ENCODE data around the gene FBF1. TPM values are rescaled to one million over a fixed set of nuclear protein-coding genes. Genes with fewer than 3 reads are reported as not detected.
A peak's percentile ranks its signal among the peaks of the same experiment; 100 is the strongest.

The FBF1 gene
- total and polyA plus RNA-seq, 9 of the 15 experiments (the other 6 are each of a cell fraction or from before 2014, with no cell fraction given): 0.46 to 14.9 (median 7.5) TPM

DNA sequence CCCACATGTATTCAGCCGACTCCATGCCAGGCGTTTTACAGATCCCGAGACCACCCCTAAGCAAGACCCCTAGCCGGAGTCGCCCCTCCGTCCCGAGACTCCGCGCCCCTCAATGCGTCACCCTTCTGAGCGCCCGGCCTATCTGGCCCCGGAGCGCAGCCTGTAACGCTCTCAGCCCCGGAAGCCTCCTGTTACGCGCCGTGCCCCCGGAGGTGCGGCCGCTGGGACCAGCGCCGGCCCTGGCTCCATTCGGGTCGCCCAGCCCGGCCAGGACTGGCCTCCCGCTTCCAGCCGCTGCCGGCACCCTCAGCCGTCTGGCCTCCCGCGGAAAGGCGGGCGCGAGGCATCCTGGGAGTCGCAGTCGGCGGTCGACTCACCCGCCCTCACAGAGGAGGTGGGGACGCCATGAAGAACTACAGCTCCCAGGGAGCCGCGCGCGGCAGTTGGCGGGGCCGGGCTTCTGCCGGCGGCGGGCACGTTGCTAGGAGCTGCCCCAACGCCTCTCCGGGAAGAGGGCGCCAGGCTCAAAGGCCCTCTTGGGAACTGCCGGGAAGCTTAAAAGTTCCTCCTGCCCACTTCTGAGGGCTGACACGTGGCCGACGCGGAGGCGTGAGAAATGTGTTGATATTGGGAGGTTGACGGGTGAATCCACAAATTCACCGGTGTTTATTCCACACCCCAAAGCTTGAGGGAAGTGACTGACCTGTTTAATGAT is at the start of gene FBF1 (continued):
- TF ChIP-seq ARHGAP35 (IDR thresholded peaks at IDR 0.05; ENCODE audit: partially characterized antibody) (no peak), MAZ (CRISPR knock-in tag; conservative IDR thresholded peaks at IDR 0.05 in 1 of 2, IDR thresholded peaks at IDR 0.05 in 1 of 2) (peak; percentile 89 to 93), POLR2AphosphoS5 (IDR thresholded peaks at IDR 0.05; ENCODE audit: control insufficient read depth, insufficient read depth, low read depth, low read length) (peak; percentile 96), CHD4 (IDR thresholded peaks at IDR 0.05; ENCODE audit: insufficient read depth, insufficient replicate concordance, low read depth, low read length, poor library complexity, severe bottlenecking) (no peak), ZNF124 (CRISPR knock-in tag; IDR thresholded peaks at IDR 0.05) (no peak), MYC (IDR thresholded peaks at IDR 0.05; ENCODE audit: low read depth, low read length) (peak; percentile 75), MYC (CRISPR knock-in tag; IDR thresholded peaks at IDR 0.05; ENCODE audit: borderline replicate concordance, low read depth) (no peak), CREM (IDR thresholded peaks at IDR 0.05; ENCODE audit: low read depth) (peak; percentile 59), YY1 (IDR thresholded peaks at IDR 0.05; ENCODE audit: borderline replicate concordance in 1 of 3, control insufficient read depth in 1 of 3, extremely low read depth in 1 of 3, insufficient read depth in 3 of 3, insufficient read length in 1 of 3, insufficient replicate concordance in 2 of 3, low read depth in 1 of 3, low read length in 2 of 3) (peak in 2 of 3 experiments; percentile 78 to 86), MXD1 (CRISPR knock-in tag; IDR thresholded peaks at IDR 0.05; ENCODE audit: borderline replicate concordance, poor library complexity, severe bottlenecking) (peak; percentile 12), SNAPC5 (CRISPR knock-in tag; IDR thresholded peaks at IDR 0.05) (no peak), DPF2 (IDR thresholded peaks at IDR 0.05) (no peak), TCF7L2 (IDR thresholded peaks at IDR 0.05; ENCODE audit: low read depth, low read length) (no peak), SRF (CRISPR knock-in tag; IDR thresholded peaks at IDR 0.05) (peak in 1 of 2 experiments; percentile 64; a peak in 3 of 4 replicates), E2F3 (CRISPR knock-in tag; IDR thresholded peaks at IDR 0.05) (peak; percentile 88; the same call in 1 of the 2 replicates)
- TF ChIP-seq, protein P1, sequence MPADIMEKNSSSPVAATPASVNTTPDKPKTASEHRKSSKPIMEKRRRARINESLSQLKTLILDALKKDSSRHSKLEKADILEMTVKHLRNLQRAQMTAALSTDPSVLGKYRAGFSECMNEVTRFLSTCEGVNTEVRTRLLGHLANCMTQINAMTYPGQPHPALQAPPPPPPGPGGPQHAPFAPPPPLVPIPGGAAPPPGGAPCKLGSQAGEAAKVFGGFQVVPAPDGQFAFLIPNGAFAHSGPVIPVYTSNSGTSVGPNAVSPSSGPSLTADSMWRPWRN (IDR thresholded peaks at IDR 0.05; ENCODE audit: low read depth): no peak
- TF ChIP-seq, protein P2, sequence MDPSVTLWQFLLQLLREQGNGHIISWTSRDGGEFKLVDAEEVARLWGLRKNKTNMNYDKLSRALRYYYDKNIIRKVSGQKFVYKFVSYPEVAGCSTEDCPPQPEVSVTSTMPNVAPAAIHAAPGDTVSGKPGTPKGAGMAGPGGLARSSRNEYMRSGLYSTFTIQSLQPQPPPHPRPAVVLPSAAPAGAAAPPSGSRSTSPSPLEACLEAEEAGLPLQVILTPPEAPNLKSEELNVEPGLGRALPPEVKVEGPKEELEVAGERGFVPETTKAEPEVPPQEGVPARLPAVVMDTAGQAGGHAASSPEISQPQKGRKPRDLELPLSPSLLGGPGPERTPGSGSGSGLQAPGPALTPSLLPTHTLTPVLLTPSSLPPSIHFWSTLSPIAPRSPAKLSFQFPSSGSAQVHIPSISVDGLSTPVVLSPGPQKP (CRISPR knock-in tag; IDR thresholded peaks at IDR 0.05): no peak
- TF ChIP-seq, protein P3, sequence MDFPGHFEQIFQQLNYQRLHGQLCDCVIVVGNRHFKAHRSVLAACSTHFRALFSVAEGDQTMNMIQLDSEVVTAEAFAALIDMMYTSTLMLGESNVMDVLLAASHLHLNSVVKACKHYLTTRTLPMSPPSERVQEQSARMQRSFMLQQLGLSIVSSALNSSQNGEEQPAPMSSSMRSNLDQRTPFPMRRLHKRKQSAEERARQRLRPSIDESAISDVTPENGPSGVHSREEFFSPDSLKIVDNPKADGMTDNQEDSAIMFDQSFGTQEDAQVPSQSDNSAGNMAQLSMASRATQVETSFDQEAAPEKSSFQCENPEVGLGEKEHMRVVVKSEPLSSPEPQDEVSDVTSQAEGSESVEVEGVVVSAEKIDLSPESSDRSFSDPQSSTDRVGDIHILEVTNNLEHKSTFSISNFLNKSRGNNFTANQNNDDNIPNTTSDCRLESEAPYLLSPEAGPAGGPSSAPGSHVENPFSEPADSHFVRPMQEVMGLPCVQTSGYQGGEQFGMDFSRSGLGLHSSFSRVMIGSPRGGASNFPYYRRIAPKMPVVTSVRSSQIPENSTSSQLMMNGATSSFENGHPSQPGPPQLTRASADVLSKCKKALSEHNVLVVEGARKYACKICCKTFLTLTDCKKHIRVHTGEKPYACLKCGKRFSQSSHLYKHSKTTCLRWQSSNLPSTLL (IDR thresholded peaks at IDR 0.05): no peak
- TF ChIP-seq, protein P4, sequence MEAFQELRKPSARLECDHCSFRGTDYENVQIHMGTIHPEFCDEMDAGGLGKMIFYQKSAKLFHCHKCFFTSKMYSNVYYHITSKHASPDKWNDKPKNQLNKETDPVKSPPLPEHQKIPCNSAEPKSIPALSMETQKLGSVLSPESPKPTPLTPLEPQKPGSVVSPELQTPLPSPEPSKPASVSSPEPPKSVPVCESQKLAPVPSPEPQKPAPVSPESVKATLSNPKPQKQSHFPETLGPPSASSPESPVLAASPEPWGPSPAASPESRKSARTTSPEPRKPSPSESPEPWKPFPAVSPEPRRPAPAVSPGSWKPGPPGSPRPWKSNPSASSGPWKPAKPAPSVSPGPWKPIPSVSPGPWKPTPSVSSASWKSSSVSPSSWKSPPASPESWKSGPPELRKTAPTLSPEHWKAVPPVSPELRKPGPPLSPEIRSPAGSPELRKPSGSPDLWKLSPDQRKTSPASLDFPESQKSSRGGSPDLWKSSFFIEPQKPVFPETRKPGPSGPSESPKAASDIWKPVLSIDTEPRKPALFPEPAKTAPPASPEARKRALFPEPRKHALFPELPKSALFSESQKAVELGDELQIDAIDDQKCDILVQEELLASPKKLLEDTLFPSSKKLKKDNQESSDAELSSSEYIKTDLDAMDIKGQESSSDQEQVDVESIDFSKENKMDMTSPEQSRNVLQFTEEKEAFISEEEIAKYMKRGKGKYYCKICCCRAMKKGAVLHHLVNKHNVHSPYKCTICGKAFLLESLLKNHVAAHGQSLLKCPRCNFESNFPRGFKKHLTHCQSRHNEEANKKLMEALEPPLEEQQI (IDR thresholded peaks at IDR 0.05): no peak
